Fibroblast of skin of back (primary cell): ENCODE data around the gene ATP5IF1. TPM values are rescaled to one million over a fixed set of nuclear protein-coding genes. Genes with fewer than 3 reads are reported as not detected.

ENCODE experiments used
- DNase-seq: peaks from one replicate; pipeline ENCODE4 v3.0.0-alpha.2; 2013
- polyA plus RNA-seq, 2 experiments: library from polyadenylated mRNA; unstranded; fragments of 120-200 nt; gene quantifications; one replicate each; pipeline ENCODE4 v1.2.1, GENCODE V29; 2013; ENCODE audit not compliant: insufficient read length in 2 of 2

ATP5IF1 gene
- 117 TPM for polyA plus RNA-seq (2013, experiment 1 of 2; ENCODE audit: insufficient read length)
- 86.5 TPM for polyA plus RNA-seq (2013, experiment 2 of 2; ENCODE audit: insufficient read length)

DNA sequence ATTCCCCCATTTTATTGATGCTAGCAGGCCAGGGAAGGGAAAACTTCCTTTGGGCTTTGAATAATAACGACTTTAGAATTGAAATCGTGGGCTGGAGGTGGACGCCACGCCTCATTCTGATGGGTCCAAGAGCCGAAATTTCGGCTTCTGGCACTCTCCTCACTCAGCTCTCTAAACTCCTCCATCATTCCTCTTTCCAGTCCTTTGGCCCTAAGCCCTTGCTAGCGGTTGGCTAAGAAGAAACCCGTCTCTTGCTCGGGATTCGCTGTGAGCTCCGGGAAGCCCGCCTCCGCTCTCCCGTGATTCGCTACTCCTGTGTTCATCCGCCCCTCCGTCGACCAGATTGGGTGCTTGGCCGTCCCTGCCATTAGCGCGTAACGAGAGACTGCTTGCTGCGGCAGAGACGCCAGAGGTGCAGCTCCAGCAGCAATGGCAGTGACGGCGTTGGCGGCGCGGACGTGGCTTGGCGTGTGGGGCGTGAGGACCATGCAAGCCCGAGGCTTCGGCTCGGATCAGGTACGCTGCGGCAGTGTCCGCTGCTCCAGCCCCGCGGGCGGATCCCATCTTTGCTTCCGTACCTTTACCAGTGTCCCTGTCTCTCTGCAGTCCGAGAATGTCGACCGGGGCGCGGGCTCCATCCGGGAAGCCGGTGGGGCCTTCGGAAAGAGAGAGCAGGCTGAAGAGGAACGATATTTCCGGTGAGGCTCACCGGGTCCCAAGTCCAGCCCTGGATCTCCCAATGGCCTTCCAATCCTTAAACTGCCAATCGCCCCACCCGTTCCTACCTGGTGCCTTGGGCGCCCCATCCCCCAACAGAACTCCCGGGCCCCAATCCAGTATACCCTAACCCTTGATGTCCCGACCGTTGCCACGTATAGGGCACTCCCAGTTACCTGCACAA, at the start of gene ATP5IF1:
Gene ATP5IF1, plus strand, starts transcription at position 370 of the 901 bp plus-strand sequence. Its CDS starts 60 bp downstream, at position 430.
- DNase-seq = peak; percentile 98

DNA sequence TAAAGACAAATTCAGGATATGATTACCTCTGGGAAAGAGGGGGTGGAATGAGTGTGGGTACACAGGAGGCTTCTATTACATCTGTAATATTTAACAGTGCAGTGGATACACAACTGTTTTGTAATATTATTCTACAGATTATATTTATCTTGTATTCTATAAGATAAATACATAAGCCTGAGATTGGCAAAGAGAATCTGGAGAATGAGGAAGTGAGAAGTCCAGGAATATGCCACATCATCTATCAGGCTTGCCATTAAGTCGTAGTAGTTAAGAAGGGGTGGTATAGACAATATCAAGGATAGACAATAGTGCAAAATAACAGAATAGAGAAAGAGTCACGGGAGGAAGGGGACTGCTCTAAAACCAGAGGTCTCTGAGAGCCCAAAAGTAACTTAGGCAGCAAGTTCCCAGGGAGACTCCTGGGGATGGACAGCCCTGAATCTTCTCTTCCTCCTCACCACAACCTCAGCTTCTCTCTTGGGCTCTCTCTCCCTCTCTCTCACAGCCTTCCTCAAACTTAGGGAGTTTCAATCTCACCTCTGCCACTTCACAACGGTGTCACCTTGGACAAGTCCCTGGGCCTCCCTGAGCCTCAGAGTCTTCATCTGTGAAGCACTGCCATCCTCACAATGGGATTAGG, 45.5 kb upstream of the ATP5IF1 start:
- peak; percentile 73 for DNase-seq

DNA sequence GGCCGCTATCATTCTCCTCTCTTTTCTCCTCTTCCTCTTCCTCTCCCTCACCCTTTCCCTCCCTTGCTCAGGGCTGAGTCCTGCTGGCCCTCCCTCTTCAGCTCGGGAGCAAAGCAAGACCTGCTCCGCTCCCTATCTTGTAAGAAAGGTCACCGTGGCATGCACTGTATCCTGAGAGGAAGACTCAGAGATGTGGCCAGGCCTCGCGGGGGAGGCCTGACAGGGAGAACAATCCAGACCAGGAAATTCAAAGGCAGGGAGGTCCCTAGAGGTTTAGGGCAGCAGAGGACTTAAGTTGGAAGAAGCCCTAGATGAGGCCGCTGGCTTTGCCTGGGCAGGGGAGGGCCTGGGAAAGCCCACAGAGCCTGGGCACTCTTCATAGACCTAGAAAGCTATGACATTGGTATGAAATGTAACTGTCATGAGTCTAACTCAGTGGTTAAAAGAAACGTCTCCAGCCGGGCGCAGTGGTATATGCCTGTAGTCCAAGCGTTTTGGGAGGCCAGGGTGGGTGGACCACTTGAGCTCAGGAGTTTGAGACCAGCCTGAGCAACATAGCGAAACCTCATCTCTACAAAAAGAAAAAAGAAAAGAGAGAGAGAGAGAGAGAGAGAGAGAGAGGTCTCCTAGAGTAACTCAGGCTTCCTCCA, 44.8 kb upstream of the ATP5IF1 start:
- peak; percentile 58 for DNase-seq

DNA sequence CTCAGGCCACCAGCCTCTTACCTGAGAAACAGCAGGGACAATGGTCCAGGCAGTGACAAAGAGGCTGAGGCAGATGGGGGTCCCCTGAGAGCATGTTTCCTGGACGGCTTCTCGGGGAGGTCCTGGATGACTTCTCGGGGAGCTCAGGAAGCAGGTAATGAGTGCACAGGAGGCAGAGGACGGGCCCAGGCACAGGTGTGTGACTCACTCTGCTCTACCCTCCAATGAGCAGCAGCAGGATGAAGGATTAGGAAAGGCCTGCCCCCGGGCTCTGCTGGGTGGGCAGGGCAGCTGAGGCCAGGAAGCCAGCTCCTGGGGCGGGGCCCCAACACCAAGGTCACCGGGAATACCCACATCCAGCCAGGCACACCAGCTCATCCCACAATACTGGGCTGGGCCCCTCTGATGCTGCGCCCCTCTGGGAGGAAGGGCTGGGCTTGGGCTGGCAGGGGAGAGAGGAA, 42.2 kb upstream of the ATP5IF1 start:
- no peak for DNase-seq

DNA sequence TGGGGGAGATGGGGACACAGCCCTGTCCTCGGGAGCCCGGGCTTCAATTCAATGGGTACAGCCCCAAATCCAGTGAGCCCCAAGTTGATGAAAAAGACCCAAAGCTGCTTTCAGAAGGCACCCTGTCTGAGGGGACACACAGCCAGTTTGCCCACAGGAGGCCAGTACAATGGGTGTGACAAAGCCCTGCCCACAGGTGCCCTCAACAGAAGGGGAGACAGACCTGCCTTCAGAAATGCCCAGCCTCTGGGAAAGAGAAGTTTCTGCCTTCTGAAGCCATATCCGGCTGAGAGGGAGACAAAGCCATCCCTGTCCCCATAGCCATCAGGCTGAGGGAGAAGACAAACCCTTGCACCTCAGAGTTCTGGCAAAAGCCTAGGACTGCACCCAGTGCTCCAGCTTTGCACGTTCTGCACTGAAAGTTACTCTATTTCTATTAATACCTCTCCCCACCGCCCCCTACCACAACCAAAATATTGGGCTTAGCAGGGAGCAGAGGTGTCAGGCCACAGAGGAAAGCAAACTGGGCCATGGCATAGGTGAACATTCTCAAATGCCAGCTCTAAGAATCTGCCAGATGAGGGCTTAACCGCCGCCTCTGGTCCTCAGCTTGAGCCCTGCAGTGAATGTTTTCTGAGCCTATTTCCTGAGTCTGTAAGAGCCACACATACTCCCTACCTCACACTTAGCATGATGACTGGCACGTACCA, 41.4 kb upstream of the ATP5IF1 start:
- DNase-seq = peak; percentile 5

DNA sequence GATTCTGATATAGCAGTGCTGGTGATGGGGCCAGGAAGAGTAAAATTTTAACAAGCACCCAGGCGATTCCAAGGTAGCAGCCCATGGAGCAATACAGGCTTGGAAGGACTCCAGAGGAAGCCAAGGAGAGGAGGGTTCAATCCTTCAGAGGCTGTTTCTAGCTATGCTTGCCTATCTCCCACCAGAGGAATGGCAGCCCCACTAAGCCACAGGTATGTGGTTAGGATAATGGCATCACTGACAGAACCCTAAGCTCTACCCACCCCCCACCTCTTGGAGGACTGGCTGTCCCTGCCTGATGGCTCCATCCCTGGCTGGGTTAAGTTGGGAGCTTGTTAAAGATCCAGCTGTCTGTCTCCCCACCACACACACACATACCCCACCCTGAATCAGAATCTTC, 40.1 kb upstream of the ATP5IF1 start:
- DNase-seq = no peak

DNA sequence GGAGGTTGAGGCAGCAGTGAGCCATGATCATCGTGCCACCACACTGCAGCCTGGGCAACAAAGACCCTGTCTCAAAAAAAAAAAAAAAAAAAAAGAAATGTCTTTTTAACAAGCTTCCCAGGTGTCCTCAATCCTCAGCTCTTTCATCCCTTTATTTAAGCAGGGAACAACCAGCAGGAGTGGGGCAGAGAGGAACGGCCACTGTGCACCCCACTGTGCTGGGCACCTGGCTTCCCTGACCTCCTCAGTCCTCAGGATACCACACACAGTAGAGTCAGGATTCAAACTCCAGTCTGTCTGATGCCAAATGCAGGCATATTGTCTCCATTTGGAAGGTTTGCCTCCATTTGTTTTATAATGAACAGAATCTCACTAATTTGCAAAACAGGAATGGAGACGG, 39.6 kb upstream of the ATP5IF1 start:
- DNase-seq = no peak

DNA sequence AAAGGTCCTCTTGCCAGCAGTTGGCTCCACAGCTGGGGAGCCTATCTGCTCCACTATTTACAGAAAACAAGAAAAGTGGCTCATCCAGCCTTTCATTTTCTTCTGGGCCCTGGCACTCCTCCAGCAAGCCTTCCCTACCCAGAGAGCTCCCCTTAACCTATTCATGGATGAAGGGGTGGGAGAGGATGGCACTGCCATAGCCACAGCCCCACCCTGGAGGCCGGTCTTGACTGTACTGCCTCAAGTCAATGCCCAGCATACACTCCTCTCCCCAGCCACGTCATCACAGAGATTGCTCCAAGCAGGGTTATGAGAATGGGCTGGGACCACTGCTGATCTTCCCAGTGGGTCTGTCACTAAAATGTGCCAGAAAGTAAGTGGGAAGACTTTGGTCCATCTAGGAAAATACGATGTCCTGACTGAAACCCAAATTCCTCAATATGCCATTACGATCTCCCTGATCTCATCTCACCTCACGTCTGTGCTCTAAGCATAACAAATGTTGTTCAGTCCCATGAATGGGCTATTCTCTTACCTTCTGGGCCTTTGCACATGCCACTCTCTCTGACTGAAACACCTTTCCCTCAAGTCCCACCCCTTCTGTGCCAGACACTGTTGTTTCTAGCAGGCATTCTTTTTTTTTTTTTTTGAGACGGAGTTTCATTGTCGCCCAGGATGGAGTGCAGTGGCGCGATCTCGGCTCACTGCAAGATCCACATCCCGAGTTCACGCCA, 38.1 kb upstream of the ATP5IF1 start:
- DNase-seq = no peak

DNA sequence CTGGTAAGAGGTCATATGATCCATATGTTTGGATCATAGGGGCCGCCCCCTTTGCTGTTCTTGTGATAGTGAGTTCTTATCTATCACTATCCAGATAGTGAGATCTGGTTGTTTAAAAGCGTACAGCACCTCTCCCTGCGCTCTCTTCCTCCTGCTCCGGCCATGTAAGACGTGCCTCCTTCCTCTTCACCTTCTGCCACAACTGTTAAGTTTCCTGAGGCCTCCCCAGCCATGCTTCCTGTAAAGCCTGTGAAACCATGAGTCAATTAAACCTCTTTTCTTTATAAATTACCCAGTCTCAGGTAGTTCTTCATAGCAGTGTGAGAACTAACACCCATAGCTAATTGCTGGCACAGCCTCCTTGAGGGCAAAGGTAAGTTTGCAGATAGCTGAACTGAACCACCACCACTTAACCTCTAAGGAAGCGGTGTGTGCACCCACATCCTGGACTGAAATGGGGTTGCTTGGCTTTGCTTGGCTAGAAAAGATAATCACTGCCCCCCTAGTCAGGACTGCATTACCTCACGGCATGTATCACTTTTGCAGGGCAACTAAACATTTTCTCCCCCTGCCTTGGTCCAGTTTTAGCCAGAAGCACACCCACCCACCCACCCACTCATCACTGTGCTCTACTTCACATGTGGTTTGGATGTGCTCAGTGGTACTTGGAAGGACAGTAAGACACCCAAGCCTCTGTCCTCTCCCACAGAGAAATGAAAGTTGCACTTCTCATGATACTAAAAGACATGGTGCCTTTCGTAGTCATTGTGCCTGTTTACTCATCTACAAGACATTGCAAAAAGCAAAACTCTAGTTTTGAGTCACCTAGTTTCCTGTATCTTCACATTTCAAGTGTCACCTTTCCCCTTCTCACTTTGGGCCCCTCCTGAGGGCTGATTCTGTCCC, 36.3 kb upstream of the ATP5IF1 start:
- no peak for DNase-seq

DNA sequence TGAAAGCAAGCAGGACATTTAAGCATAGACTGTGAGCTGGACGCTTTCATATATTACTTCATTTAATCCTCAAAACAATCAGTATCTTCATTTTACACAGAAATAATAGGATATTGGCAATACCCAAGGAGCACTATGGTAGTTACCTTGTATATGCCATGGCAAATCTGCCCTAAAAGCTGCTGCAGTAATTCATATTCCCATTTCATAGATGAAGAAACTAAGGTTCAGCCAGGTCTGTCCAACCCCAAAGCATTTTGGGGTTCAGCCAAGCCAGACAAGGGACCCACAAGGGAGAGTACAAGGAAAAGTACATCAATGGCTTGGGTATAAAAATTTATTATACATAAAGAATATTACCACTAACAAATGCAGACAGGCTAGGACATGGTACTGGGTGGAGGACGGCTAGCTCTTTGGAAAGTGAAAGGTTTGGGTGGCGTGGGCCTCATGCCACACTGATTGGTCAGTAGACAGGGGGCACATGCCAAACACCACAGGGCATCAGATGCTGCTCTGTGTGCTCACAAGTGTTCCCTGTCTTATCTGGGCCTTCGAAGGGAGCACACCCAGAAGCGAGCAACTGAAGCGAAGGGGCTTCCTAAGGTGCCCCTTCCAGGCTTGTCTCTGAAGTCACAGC, 35.6 kb upstream of the ATP5IF1 start:
- DNase-seq = no peak

DNA sequence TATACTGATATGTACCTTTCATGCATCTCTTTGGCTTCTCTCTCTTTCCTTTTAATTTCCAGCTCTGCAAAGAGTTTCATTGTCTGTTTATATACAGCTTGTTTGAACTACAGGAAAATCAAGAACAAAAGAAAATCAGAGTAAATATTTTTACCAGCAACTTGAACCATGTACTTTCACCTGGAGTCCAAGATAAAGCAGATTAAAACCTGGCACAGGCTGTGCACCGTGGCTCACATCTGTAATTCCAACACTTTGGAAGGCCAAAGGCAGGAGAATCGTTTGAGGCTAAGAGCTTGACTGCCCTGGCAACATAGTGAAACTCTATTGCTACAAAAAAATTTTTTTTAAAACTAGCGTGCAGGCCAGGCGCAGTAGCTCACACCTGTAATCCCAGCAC, 30.7 kb upstream of the ATP5IF1 start:
- DNase-seq = no peak

DNA sequence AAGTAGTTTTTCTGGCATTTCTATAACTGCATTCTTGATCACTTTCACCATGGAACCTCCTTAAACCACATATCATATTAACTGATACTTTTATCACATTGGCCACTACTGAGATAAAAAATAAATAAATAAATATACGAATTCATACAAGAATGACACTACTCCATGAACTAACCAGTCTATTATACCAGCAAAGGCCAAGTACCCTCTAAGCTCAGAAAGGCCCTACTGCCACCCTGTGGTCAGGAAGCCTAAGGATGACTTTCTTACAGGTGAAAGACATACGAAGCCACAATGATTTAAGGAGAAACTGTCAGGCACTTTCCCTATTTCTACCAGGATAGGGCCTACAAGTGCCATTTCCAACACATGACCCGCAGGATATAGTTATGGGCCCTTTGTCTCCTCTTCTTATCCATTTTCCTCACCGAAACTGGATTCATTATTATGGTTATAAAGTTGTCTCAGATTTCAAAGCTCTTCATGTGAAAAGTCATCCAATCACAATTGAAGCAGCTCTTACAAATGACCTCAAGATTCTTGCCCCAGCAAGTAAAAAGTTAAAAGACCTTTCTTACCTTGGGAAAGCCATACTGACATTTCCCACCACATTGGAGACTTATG, 27.0 kb upstream of the ATP5IF1 start:
- DNase-seq = peak; percentile 67

DNA sequence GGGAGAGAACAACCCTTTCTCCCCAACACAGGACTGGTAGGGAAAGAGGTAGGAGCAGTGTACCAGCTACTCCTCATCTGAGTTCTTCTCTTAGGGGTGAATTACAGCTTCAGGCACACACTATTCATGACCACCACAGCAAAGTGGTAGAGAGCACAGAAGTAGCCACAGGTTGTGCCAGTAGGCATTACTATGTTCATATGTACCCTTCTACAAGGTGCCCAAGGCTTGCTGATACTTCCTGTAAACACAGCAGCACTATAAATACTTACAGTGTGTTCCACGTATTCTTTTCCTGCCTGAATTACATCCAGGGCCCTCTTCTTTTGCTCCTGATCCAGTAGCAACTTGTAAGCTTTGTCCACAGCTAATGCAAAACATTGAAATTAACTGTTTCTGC, 26.2 kb upstream of the ATP5IF1 start:
- DNase-seq = no peak

DNA sequence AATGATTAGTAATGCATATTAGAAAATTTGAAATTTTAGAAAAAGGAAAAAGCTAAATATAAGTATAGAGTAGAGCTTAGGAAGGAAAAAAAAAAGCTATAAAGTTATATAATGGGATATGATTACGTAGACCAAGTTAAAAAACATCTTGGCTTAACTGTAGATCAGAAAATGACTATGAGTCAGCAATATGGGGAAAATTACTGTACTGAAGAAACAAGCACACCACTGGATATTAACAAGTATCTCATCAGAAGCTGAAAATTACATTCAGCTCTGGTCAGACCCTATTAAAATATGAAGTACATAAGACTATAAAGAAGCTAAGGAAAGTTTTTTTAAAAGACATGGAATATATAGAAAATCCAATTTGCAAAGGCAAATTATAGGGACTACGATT, 22.6 kb upstream of the ATP5IF1 start:
- DNase-seq = no peak

DNA sequence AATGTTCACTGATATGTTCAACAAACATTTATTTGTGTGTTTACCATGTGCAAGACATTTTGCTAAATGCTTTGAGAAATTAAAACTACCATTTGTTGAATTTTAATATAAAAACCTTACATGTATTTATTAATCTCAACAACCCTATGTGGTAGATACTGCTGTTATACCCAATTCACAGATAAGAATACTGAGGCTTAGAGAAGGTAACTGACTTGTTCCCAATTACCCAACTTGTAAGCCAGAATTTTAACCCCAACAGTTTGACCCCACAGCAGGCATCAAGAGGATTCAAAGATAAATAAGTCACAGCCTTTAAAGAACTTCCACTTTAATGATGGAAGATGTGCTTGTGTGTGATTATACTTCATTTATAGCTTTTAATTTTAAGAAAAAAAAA, 6.8 kb upstream of the ATP5IF1 start:
- DNase-seq = no peak

DNA sequence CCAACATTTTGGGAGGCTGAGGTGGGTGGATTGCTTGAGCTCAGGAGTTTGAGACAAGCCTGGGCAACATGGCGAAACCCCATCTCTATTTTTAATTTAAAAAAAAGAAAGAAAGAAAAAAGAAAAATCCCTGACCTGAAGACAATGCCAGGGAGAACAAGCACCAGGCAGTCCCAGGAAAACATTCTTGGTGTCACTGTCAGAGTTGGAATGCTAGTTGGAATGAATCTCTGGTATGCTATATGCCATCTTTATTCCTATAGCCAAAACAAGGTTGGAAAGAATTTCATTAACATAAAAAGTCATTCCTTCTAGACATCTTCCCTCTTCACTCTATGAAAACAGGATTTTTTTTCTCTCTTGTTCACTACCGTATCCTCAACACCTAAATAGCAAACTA, 5.9 kb upstream of the ATP5IF1 start:
- DNase-seq = peak; percentile 64

DNA sequence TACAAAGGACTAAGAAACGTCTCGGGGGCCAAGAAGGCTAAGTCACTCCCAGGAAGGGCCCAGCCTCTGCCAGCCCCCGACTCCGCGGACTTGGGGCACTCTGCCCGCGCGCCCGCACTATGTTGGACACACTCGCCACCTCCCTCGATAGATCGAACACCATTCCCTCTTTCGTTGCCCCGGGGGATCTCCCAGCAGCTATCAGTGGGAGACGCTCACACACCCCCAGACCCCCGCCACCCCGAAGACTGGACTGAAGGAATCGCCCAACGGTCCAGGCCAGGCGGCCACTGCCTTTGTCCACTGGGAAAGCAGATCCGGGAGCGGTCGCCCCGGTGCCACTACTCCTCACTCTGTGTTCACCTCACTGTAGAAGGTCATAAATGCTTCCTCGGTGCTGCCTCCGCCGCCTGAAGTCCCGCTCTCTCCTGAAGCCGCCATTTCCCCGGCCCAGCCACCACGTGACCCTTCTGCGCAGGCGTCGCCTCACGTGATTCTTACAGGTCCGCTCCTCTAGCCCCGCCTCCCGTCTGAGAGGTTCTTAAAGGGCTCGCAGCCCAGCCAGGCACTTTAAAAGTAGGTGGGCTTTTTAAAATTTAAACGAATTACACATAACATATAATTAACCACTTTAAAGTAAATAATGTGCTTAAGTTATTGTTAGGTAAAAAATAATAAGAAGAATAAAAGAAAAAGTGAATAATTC, 3.2 kb upstream of the ATP5IF1 start, which contains the start of gene DNAJC8:
Gene DNAJC8, minus strand, starts transcription at position 472 of the 706 bp plus-strand sequence. Its CDS starts 31 bp downstream, at position 441.
- DNase-seq = peak; percentile 92

DNA sequence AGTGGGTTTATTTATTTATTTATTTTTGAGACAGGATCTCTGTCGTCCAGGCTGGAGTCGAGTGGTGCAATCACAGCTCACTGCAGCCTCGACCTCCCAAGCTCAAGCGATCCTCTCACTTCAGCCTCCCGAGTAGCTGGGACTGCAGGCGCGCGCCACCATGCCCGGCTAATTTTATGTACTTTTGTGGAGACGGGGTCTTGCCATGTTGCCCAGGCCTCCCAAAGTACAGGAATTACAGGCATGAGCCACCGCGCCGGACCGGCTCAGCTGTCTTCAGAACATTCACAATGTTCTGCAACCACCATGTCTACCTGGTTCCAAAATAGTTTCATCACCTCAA, 2.7 kb upstream of the ATP5IF1 start:
- DNase-seq = no peak
